Vagina (tissue), 2 donors: ENCODE results near the gene MS4A4E.

Experiments
- CTCF ChIP-seq, 3 experiments: fragments of 450-650 bp in 2 of 3; fragments of 200-600 bp in 1 of 3; sonication (generic) in 1 of 3; IDR thresholded peaks; one replicate each; pipeline ENCODE4 v1.5.1; 2017 to 2019; ENCODE audit warnings: antibody characterized with exemption in 3 of 3, mild to moderate bottlenecking in 2 of 3, moderate library complexity in 2 of 3
- POLR2A ChIP-seq, 2 donors: fragments of 450-650 bp; IDR thresholded peaks; one replicate each; pipeline ENCODE4 v1.6.1; 2017; ENCODE audit warnings: antibody characterized with exemption in 2 of 2, mild to moderate bottlenecking in 2 of 2, moderate library complexity in 2 of 2
- POLR2AphosphoS5 ChIP-seq, 2 donors: sonication (generic); formaldehyde crosslinking; IDR thresholded peaks; one replicate each; pipeline ENCODE4 v1.9.0; 2017; ENCODE audit warnings: antibody characterized with exemption in 2 of 2, mild to moderate bottlenecking in 2 of 2, low read depth in 1 of 2; ENCODE audit not compliant: insufficient read depth in 1 of 2

DNA sequence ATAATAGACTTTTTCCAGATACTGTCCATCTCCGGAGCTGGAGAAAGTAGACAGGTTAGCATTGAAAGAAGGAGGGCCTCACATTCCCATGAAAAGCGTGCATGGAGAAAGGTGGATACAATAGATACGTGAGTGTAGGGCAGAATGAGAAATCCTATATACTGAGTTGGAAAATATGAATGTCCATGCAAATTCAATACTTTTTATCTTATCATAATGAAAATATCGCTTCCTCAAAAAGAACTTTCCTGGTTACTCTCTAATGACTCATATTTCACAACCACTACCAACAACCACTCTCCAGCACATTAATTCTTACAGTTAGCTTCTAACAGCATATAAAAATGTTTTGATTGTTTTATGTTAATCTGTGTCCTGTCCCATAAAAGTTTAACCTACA is 38.0 kb downstream of the MS4A4E start:
- no peak for TF ChIP-seq CTCF (IDR thresholded peaks at IDR 0.05)
- TF ChIP-seq POLR2A (IDR thresholded peaks at IDR 0.05): no peak
- no peak for TF ChIP-seq POLR2AphosphoS5 (IDR thresholded peaks at IDR 0.05; ENCODE audit: insufficient read depth in 1 of 2, low read depth in 1 of 2)
